Measurements from ENCODE around the gene TNS3. TPM values are rescaled to one million over a fixed set of nuclear protein-coding genes. Genes with fewer than 3 reads are reported as not detected.

TNS3 gene
- total and polyA plus RNA-seq, 2 of the 13 experiments (the other 11 are each of a cell fraction or from before 2014, with no cell fraction given), result 52.9 to 55.7 TPM

GRCh38 chr7:47622946-47623640, 41.2 kb upstream of the TNS3 start (continued):
- TF ChIP-seq PBX2 (CRISPR knock-in tag; IDR thresholded peaks at IDR 0.05), result 0 out of 2 replicates have a peak, but pooled peaks have one; percentile 24
- TF ChIP-seq ZNF768 (CRISPR knock-in tag; IDR thresholded peaks at IDR 0.05), result no peak
- no peak for TF ChIP-seq ZFP91 (CRISPR knock-in tag; IDR thresholded peaks at IDR 0.05; ENCODE audit: borderline replicate concordance)
- TF ChIP-seq U2AF2 (IDR thresholded peaks at IDR 0.05; ENCODE audit: low read depth, low read length), result no peak
- peak; percentile 41; the same call in 1 of the 2 replicates for TF ChIP-seq SALL2 (CRISPR knock-in tag; IDR thresholded peaks at IDR 0.05)
- TF ChIP-seq ZNF720 (CRISPR knock-in tag; IDR thresholded peaks at IDR 0.05), result no peak
- TF ChIP-seq ZNF770 (CRISPR knock-in tag; IDR thresholded peaks at IDR 0.05), result no peak
- TF ChIP-seq ZNF326 (CRISPR knock-in tag; IDR thresholded peaks at IDR 0.05; ENCODE audit: borderline replicate concordance), result no peak
- no peak for TF ChIP-seq EHMT2 (IDR thresholded peaks at IDR 0.05; ENCODE audit: borderline replicate concordance, low read depth, low read length)
- TF ChIP-seq ZNF337 (CRISPR knock-in tag; IDR thresholded peaks at IDR 0.05; ENCODE audit: borderline replicate concordance, low read depth), result no peak
- TF ChIP-seq MAFF (IDR thresholded peaks at IDR 0.05; ENCODE audit: low read depth, low read length), result no peak
- 0 out of 2 replicates have a peak, but pooled peaks have one; percentile 52 for TF ChIP-seq KLF12 (CRISPR knock-in tag; IDR thresholded peaks at IDR 0.05; ENCODE audit: borderline replicate concordance)
- TF ChIP-seq SRY (CRISPR knock-in tag; IDR thresholded peaks at IDR 0.05), result no peak
- TF ChIP-seq ZNF180 (CRISPR knock-in tag; IDR thresholded peaks at IDR 0.05; ENCODE audit: borderline replicate concordance, low read depth), result no peak
- no peak for TF ChIP-seq ZNF704 (CRISPR knock-in tag; IDR thresholded peaks at IDR 0.05; ENCODE audit: borderline replicate concordance)
- no peak for TF ChIP-seq ZBTB39 (CRISPR knock-in tag; IDR thresholded peaks at IDR 0.05)
- TF ChIP-seq TOE1 (CRISPR knock-in tag; IDR thresholded peaks at IDR 0.05), result no peak
- no peak for TF ChIP-seq ATF1 (CRISPR knock-in tag; IDR thresholded peaks at IDR 0.05)
- 0 out of 2 replicates have a peak, but pooled peaks have one; percentile 48 for TF ChIP-seq ZSCAN5A (CRISPR knock-in tag; IDR thresholded peaks at IDR 0.05; ENCODE audit: borderline replicate concordance)

Data from HepG2 (cell line).